HepG2 (cell line): ENCODE data around the gene GNPNAT1. TPM values are rescaled to one million over a fixed set of nuclear protein-coding genes. Genes with fewer than 3 reads are reported as not detected.
A peak's percentile ranks its signal among the peaks of the same experiment; 100 is the strongest.

Experiments used
- ASH2L ChIP-seq: fragments of 300-600, 200-600 bp; sonication (generic); IDR thresholded peaks from 2 replicates; pipeline ENCODE4 v1.7.0; 2017; ENCODE audit warnings: low read depth, mild to moderate bottlenecking, moderate library complexity, mixed read lengths, low read length; ENCODE audit not compliant: insufficient read length
- BRF2 ChIP-seq: sonication (generic); formaldehyde crosslinking; IDR thresholded peaks from 2 replicates; pipeline ENCODE4 v1.8.1; 2022; ENCODE audit warnings: mild to moderate bottlenecking, missing genetic modification reagents
- CCAR2 ChIP-seq: fragments of 200-400 bp; formaldehyde crosslinking; optimal IDR thresholded peaks from 2 replicates; pipeline ENCODE3; 2018; ENCODE audit warnings: low read depth, mild to moderate bottlenecking, low read length, moderate library complexity
- GATAD1 ChIP-seq: IDR thresholded peaks from 2 replicates; pipeline ENCODE4 v1.6.1; 2016; ENCODE audit warnings: missing genetic modification reagents, missing compliant biosample characterization
- GMEB2 ChIP-seq: IDR thresholded peaks from 2 replicates; pipeline ENCODE4 v1.6.1; 2016; ENCODE audit warnings: missing biosample characterization, missing genetic modification reagents, low read depth
- PHB2 ChIP-seq: fragments of 450-650 bp; IDR thresholded peaks from 2 replicates; pipeline ENCODE4 v1.6.1; 2018; ENCODE audit not compliant: partially characterized antibody
- PHF5A ChIP-seq: IDR thresholded peaks from one replicate; pipeline ENCODE4 v1.6.1; 2018; ENCODE audit warnings: low read depth, missing genetic modification reagents; ENCODE audit not compliant: unreplicated experiment
- PRPF4 ChIP-seq: fragments of 200-400 bp; formaldehyde crosslinking; IDR thresholded peaks from 2 replicates; pipeline ENCODE4 v1.6.1; 2016; ENCODE audit warnings: low read length, low read depth; ENCODE audit not compliant: poor library complexity, severe bottlenecking
- SMAD9 ChIP-seq: sonication (generic); formaldehyde crosslinking; IDR thresholded peaks from 2 replicates; pipeline ENCODE4 v1.5.1; 2020; ENCODE audit warnings: mild to moderate bottlenecking, missing genetic modification reagents
- SYNCRIP ChIP-seq: fragments of 200-400 bp; formaldehyde crosslinking; IDR thresholded peaks from 2 replicates; pipeline ENCODE4 v1.6.1; 2018; ENCODE audit warnings: mild to moderate bottlenecking, low read depth, low read length; ENCODE audit not compliant: insufficient read depth
- THYN1 ChIP-seq: sonication (generic); formaldehyde crosslinking; IDR thresholded peaks from 2 replicates; pipeline ENCODE4 v1.8.1; 2023; ENCODE audit warnings: low read depth, mild to moderate bottlenecking, moderate library complexity, missing genetic modification reagents, borderline replicate concordance
- ZNF136 ChIP-seq: sonication (generic); formaldehyde crosslinking; IDR thresholded peaks from 2 replicates; pipeline ENCODE4 v1.8.1; 2022; ENCODE audit warnings: low read depth, mild to moderate bottlenecking, moderate library complexity, missing genetic modification reagents
- ZNF230 ChIP-seq: sonication (generic); formaldehyde crosslinking; IDR thresholded peaks from 2 replicates; pipeline ENCODE4 v1.4.0; 2020; ENCODE audit warnings: mild to moderate bottlenecking, missing genetic modification reagents
- ZNF235 ChIP-seq: sonication (generic); formaldehyde crosslinking; IDR thresholded peaks from 2 replicates; pipeline ENCODE4 v1.8.1; 2023; ENCODE audit warnings: mild to moderate bottlenecking, missing genetic modification reagents, borderline replicate concordance
- ZNF264 ChIP-seq: sonication (generic); formaldehyde crosslinking; IDR thresholded peaks from 2 replicates; pipeline ENCODE4 v1.4.0; 2020; ENCODE audit warnings: missing genetic modification reagents
- ZNF513 ChIP-seq: sonication (generic); formaldehyde crosslinking; conservative IDR thresholded peaks from 2 replicates; pipeline ENCODE4 v1.5.0; 2020; ENCODE audit warnings: missing genetic modification reagents
- ZNF558 ChIP-seq: sonication (generic); formaldehyde crosslinking; IDR thresholded peaks from 2 replicates; pipeline ENCODE4 v1.9.0; 2022; ENCODE audit warnings: mild to moderate bottlenecking, missing genetic modification reagents, borderline replicate concordance
- ZNF777 ChIP-seq: sonication (generic); formaldehyde crosslinking; IDR thresholded peaks from 2 replicates; pipeline ENCODE4 v1.4.0; 2020; ENCODE audit warnings: missing genetic modification reagents
- ZNF839 ChIP-seq: sonication (generic); formaldehyde crosslinking; IDR thresholded peaks from 2 replicates; pipeline ENCODE4 v1.4.0; 2020; ENCODE audit warnings: missing genetic modification reagents, mild to moderate bottlenecking, borderline replicate concordance
- polyA plus RNA-seq, 8 experiments: library from polyadenylated mRNA; depleted of rRNA in 3 of 8; stranded (reverse) in 7 of 8; unstranded in 1 of 8; fragments of >200 nt; fragmentation: Illumina TruSeq in 4 of 8; extraction: Trizol in 4 of 8; gene quantifications; 2 replicates each; pipeline versions ENCODE4 v1.2.1 to v1.2.3, GENCODE V29; 2011 to 2016; ENCODE audit warnings: low read depth in 4 of 8, missing spikeins in 1 of 8, mixed read lengths in 1 of 8; ENCODE audit not compliant: insufficient read depth in 1 of 8
- total RNA-seq, 5 experiments: library from RNA; depleted of rRNA; stranded (reverse); fragments of >200 nt; fragmentation: Illumina TruSeq; extraction: Trizol; gene quantifications; 2 replicates each; pipeline ENCODE4 v1.2.3, GENCODE V29; 2016; ENCODE audit warnings: low read depth in 1 of 5
- TF ChIP-seq, protein P1 (sequence below): sonication (generic); formaldehyde crosslinking; IDR thresholded peaks from 2 replicates; pipeline ENCODE4 v1.5.0; 2020; ENCODE audit warnings: missing genetic modification reagents
- TF ChIP-seq, protein P2 (sequence below): sonication (generic); formaldehyde crosslinking; IDR thresholded peaks from 2 replicates; pipeline ENCODE4 v1.9.0; 2021; ENCODE audit warnings: missing genetic modification reagents, borderline replicate concordance

Gene GNPNAT1
- total and polyA plus RNA-seq, 2 of the 13 experiments (the other 11 are each of a cell fraction or from before 2014, with no cell fraction given): 38.3 to 54.9 TPM

DNA sequence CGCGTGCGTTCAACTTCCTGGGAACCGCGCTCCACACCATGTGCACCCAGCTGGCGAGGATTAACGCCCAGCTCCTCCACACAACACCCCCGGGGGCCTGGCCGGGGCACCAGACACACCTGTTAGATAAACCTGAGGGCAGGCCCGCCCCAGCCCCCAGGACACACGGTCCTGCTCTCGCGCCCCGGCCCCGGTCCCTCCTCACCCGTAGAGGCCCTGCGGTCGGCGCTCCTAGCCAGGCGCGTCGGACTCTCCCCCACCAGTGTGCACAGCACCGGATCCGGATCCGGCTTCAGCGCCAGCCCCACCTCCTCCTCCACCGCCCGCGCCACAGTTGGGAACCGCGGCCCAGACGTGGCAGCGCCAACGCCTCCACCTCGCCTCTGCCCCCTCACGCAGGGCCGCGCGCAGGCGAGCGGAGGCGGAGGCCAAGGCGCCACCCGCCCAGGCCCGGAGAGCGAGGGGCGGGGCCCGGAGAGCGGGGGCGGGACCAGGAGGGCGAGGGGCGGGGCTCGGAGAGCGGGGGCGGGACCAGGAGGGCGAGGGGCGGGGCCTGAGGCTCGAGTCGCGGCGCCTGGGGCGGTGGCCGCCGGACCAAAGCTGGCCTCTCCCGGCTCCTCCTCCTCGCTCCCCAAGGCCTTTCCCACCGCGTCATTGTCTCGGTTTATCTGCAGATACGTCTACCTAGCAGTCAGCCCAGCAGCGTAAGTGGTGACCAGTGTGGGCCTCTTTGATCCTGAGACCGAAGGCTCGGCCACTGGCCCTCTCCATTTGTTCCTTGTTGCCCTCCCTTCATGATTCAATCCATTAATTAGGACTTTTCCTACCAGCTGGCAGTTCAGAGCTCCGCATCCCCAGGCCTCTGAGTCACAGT, at the start of gene GNPNAT1 (continued):
- TF ChIP-seq ZNF136 (CRISPR knock-in tag) (no peak), PHB2 (no peak), BRF2 (peak; percentile 92), ZNF235 (CRISPR knock-in tag) (0 out of 2 replicates have a peak, but pooled peaks have one; percentile 84), THYN1 (CRISPR knock-in tag) (no peak), GATAD1 (CRISPR knock-in tag) (peak; percentile 41; the same call in 1 of the 2 replicates), SMAD9 (no peak), ZNF839 (CRISPR knock-in tag) (no peak), ASH2L (peak; percentile 66), ZNF264 (CRISPR knock-in tag) (0 out of 2 replicates have a peak, but pooled peaks have one; percentile 28), ZNF513 (no peak), PHF5A (CRISPR knock-in tag) (no peak), SYNCRIP (no peak), ZNF230 (0 out of 2 replicates have a peak, but pooled peaks have one; percentile 27), ZNF558 (CRISPR knock-in tag) (peak; percentile 80; the same call in 1 of the 2 replicates), PRPF4 (no peak), GMEB2 (CRISPR knock-in tag) (peak; percentile 68), ZNF777 (CRISPR knock-in tag) (peak; percentile 40; the same call in 1 of the 2 replicates), CCAR2 (no peak)
- TF ChIP-seq, protein P1, sequence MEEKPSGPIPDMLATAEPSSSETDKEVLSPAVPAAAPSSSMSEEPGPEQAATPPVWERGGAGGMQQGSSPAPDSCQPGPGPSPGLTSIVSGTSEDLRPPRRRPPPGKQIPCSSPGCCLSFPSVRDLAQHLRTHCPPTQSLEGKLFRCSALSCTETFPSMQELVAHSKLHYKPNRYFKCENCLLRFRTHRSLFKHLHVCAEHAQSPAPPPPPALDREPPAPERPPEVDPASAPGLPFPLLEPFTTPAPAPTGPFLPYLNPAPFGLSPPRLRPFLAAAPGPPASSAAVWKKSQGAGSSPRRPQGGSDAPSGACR (CRISPR knock-in tag): 0 out of 2 replicates have a peak, but pooled peaks have one; percentile 38
- TF ChIP-seq, protein P2, sequence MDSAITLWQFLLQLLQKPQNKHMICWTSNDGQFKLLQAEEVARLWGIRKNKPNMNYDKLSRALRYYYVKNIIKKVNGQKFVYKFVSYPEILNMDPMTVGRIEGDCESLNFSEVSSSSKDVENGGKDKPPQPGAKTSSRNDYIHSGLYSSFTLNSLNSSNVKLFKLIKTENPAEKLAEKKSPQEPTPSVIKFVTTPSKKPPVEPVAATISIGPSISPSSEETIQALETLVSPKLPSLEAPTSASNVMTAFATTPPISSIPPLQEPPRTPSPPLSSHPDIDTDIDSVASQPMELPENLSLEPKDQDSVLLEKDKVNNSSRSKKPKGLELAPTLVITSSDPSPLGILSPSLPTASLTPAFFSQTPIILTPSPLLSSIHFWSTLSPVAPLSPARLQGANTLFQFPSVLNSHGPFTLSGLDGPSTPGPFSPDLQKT: peak; percentile 22; the same call in 1 of the 2 replicates
